KMS-11 (cell line): ENCODE data around the gene GALNTL6.

Source experiments
- H2AFZ ChIP-seq: fragments of 200-600 bp; sonication (generic); 2 replicates; pipeline ENCODE4 v1.6.1; 2016; ENCODE audit warnings: antibody characterized with exemption, mixed run types, low read depth
- H3K27ac ChIP-seq: fragments of 200-600 bp; sonication (generic); 2 replicates; pipeline ENCODE4 v1.6.1; 2016; ENCODE audit warnings: mild to moderate bottlenecking, mixed run types
- H3K27me3 ChIP-seq: fragments of 200-600 bp; sonication (generic); 2 replicates; pipeline ENCODE4 v1.6.1; 2017; ENCODE audit warnings: mild to moderate bottlenecking, low read depth, mixed run types, moderate library complexity; ENCODE audit not compliant: insufficient read depth
- H3K36me3 ChIP-seq: fragments of 200-600 bp; sonication (generic); 2 replicates; pipeline ENCODE4 v1.6.1; 2017; ENCODE audit warnings: mild to moderate bottlenecking, mixed run types; ENCODE audit not compliant: insufficient read depth
- H3K4me1 ChIP-seq: fragments of 200-600 bp; sonication (generic); 2 replicates; pipeline ENCODE4 v1.6.1; 2016; ENCODE audit warnings: mild to moderate bottlenecking, low read depth, mixed run types; ENCODE audit not compliant: poor library complexity, severe bottlenecking
- H3K4me2 ChIP-seq: fragments of 200-600 bp; sonication (generic); 2 replicates; pipeline ENCODE4 v1.7.0; 2016; ENCODE audit warnings: mild to moderate bottlenecking, mixed run types
- H3K4me3 ChIP-seq: fragments of 200-600 bp; sonication (generic); IDR thresholded peaks from 2 replicates; pipeline ENCODE4 v1.6.1; 2017; ENCODE audit warnings: low read depth, low read length, mixed read lengths; ENCODE audit not compliant: insufficient read depth
- H3K79me2 ChIP-seq: fragments of 200-600 bp; sonication (generic); 2 replicates; pipeline ENCODE4 v1.6.1; 2016; ENCODE audit warnings: low read depth, mixed run types; ENCODE audit not compliant: insufficient read depth
- H3K9ac ChIP-seq: fragments of 200-600 bp; sonication (generic); 2 replicates; pipeline ENCODE4 v1.6.1; 2016; ENCODE audit warnings: mild to moderate bottlenecking, mixed run types
- H4K20me1 ChIP-seq: fragments of 200-600 bp; sonication (generic); 2 replicates; pipeline ENCODE4 v1.6.1; 2016; ENCODE audit warnings: mild to moderate bottlenecking, mixed run types; ENCODE audit not compliant: insufficient read depth
- TF ChIP-seq, protein P1 (sequence below): fragments of 200-600 bp; sonication (generic); conservative IDR thresholded peaks from 2 replicates; pipeline ENCODE4 v1.6.1; 2017; ENCODE audit warnings: low read depth, mild to moderate bottlenecking, antibody characterized with exemption, low read length, moderate library complexity, mixed read lengths

The GALNTL6 gene

DNA sequence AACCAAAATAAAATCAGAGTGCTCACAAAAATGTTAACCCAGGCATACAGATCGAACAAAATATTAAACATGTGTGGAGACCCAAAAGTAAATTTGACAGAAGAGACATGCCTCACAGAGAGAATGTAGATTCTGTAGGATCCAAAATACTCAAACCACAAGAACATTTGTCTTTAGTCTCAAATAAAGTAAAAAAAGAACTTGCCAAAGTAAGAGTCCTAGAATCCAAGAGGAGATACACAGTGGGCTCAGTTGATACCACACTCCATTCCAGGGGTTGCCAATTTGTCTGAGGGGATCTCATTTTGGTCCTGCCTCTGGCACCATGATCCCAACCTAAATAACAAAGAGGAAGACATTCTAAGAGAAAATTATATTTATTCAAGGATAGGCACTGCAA lies 316.4 kb downstream of the GALNTL6 start:
- H3K27me3 ChIP-seq = no peaks in the 10 kb centered on the region
- no peak overlapping the region for H2AFZ ChIP-seq
- H3K4me2 ChIP-seq = no peak overlapping the region
- no peak overlapping the region for H3K27ac ChIP-seq
- no peak overlapping the region for H3K9ac ChIP-seq
- TF ChIP-seq, protein P1, sequence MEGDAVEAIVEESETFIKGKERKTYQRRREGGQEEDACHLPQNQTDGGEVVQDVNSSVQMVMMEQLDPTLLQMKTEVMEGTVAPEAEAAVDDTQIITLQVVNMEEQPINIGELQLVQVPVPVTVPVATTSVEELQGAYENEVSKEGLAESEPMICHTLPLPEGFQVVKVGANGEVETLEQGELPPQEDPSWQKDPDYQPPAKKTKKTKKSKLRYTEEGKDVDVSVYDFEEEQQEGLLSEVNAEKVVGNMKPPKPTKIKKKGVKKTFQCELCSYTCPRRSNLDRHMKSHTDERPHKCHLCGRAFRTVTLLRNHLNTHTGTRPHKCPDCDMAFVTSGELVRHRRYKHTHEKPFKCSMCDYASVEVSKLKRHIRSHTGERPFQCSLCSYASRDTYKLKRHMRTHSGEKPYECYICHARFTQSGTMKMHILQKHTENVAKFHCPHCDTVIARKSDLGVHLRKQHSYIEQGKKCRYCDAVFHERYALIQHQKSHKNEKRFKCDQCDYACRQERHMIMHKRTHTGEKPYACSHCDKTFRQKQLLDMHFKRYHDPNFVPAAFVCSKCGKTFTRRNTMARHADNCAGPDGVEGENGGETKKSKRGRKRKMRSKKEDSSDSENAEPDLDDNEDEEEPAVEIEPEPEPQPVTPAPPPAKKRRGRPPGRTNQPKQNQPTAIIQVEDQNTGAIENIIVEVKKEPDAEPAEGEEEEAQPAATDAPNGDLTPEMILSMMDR = no peak
- H3K4me1 ChIP-seq = no peaks in the 10 kb centered on the region
- no peak overlapping the region for H3K4me3 ChIP-seq
- H3K36me3 ChIP-seq = no peaks in the 10 kb centered on the region
- no peaks in the 10 kb centered on the region for H3K79me2 ChIP-seq
- no peaks in the 10 kb centered on the region for H4K20me1 ChIP-seq

DNA sequence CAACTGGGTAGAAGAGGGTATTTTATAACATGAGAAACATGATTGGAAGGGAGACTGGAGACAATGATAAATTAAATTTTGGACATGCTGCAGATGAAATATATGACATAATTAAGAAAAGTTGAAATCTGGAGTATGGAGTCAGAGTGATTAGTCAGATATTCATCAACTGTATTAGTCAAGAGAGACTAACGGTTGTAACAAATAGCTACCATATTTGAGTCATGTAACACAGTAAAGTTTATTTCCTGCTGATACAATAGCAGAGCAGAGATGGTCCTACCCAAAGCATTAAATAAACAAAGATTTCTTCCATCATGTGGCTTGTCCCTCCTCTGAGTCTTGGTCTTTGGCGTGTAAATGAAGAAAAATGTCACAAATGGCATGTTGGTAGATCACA lies 321.3 kb downstream of the GALNTL6 start:
- no peak overlapping the region for H3K9ac ChIP-seq
- no peak overlapping the region for H2AFZ ChIP-seq
- H3K4me2 ChIP-seq = no peak overlapping the region
- TF ChIP-seq, protein P1 = no peak
- no peaks in the 10 kb centered on the region for H3K4me1 ChIP-seq
- no peaks in the 10 kb centered on the region for H3K79me2 ChIP-seq
- no peaks in the 10 kb centered on the region for H3K27me3 ChIP-seq
- no peak overlapping the region for H3K4me3 ChIP-seq
- no peaks in the 10 kb centered on the region for H3K36me3 ChIP-seq
- H3K27ac ChIP-seq = no peak overlapping the region
- no peaks in the 10 kb centered on the region for H4K20me1 ChIP-seq

DNA sequence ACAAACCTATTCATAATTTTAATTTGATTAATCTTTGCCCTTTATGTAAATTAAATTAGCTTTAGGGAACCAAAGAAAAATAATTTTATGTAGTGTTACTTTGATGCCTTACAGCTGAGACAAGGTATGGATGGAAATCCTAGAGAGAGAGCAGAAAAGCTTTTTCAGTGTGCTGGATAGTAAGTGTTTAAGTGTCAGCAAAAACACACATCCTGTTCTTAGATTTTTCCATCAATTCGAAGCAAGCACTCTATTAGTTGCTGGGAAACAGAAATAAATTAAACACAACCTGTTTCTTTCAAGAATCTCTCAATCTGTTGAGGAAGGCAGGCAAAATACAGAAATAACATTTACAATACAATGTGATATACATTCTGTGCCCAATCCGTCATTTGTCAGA lies 327.8 kb downstream of the GALNTL6 start:
- Histone ChIP-seq H3K9ac (no peak overlapping the region), H3K36me3 (no peaks in the 10 kb centered on the region), H3K27me3 (no peaks in the 10 kb centered on the region), H2AFZ (no peak overlapping the region), H3K4me1 (no peaks in the 10 kb centered on the region), H3K4me3 (no peak overlapping the region), H3K4me2 (no peak overlapping the region), H4K20me1 (no peaks in the 10 kb centered on the region; the same call in 1 of the 2 replicates), H3K79me2 (no peaks in the 10 kb centered on the region), H3K27ac (no peak overlapping the region)
- TF ChIP-seq, protein P1 = no peak

DNA sequence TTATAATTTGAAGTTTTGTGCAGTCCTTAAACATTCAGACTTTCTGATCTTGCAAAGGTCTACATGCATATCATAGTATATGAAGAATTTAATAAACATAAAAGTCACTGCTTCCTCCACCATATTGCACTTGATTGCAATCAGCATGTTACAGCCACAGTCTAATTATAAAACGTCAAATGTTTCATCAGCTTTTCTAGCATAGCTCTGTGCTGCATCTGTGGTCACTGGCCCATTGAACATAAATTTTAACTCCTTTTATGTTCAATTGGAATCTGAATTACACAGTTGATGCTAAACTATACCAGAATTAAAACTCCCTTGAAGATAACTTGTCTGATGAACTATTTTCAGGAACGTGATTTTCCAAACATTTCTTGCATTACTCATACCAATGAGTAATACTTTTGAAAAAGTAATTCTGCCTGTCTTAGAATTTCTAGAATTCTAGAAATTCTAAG lies 329.1 kb downstream of the GALNTL6 start:
- H2AFZ ChIP-seq = no peak overlapping the region
- H3K4me3 ChIP-seq = no peak overlapping the region
- no peaks in the 10 kb centered on the region for H3K27me3 ChIP-seq
- H3K79me2 ChIP-seq = no peaks in the 10 kb centered on the region
- TF ChIP-seq, protein P1 = no peak
- no peak overlapping the region for H3K4me2 ChIP-seq
- H3K4me1 ChIP-seq = no peaks in the 10 kb centered on the region
- no peaks in the 10 kb centered on the region; the same call in 1 of the 2 replicates for H4K20me1 ChIP-seq
- no peaks in the 10 kb centered on the region for H3K36me3 ChIP-seq
- no peak overlapping the region for H3K9ac ChIP-seq
- H3K27ac ChIP-seq = no peak overlapping the region
